ENCODE measurements around the gene DIDO1.
"Not testable (repeated sequence)": the region's sequence is repeated elsewhere in the genome, so short reads cannot be mapped to it uniquely, and the experiment has no call there.

Gene DIDO1

GRCh38 chr20:62962221-62962879, 36.0 kb upstream of the DIDO1 start:
- DNase-seq: no peak

DNA sequence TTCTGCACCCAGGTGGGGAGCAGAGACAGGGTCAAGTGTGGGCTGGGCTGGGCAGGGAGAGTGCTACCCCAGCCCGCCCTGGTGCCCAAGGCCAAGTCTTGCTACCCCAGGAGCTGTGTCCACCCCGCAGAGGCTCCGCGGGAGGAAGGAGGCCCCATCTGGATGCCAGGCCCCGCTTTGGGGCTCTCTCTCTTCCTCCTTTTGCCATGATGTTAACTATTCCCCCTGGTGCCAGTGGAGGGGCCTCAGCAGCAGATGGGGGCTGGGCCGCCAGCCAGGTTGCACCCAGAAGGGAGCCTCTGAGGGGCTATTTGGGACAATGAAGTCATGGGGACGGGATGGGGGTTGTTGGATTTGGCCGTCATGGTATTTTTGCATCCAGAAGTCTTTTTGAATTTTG, 35.5 kb upstream of the DIDO1 start:
- no peak for DNase-seq

DNA sequence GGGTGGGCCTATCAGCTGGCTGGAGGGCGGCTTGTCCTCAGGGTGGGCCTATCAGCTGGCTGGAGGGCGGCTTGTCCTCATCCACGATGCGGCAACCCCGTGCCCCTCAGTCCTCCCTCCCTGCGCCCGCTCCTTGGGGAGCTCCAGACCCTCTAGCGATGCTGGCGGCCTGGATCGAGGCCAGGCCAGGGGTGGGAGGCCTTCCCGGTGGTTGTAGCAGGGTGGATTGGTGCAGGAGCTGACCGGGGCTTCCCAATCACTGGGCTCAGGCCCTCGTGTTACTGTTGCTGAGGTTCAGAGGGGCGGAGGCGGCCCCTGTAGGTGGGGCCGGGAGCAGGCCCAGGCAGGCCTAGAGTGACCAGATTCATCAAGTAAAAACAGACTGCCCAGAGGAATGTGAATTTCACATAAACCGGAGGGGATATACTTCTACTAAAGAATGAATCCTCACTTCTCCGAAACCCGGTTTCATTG, 35.0 kb upstream of the DIDO1 start:
- DNase-seq: no peak

DNA sequence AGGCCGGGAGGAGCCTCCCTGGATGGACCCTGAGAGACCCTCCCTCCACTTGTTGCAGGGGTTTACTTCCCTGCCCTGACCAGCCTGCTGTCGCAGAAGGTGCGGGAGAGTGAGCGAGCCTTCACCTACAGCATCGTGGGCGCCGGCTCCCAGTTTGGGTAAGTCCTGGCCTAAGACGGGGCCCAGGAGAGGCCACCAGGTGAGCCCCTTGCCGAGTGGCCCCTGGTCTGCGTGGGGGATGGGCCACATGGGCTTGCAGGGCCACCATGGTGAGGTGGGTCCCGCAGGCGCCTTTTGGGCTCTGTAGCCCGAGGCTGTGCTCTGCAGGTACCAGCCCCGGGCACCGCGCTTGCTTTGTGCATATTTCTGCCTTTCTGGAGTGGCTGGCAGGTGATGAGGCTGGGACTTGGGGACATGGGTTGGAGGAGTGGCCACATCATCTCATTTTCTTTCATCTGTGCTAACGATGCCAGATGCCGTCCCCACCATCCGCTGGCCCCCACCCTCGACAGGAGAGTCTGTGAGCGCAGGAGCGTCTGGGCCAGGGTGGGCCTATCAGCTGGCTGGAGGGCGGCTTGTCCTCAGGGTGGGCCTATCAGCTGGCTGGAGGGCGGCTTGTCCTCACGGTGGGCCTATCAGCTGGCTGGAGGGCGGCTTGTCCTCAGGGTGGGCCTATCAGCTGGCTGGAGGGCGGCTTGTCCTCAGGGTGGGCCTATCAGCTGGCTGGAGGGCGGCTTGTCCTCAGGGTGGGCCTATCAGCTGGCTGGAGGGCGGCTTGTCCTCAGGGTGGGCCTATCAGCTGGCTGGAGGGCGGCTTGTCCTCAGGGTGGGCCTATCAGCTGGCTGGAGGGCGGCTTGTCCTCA, 34.4 kb upstream of the DIDO1 start:
- DNase-seq: not testable (repeated sequence)

GRCh38 chr20:62959998-62960436, 33.7 kb upstream of the DIDO1 start:
- DNase-seq: no peak

DNA sequence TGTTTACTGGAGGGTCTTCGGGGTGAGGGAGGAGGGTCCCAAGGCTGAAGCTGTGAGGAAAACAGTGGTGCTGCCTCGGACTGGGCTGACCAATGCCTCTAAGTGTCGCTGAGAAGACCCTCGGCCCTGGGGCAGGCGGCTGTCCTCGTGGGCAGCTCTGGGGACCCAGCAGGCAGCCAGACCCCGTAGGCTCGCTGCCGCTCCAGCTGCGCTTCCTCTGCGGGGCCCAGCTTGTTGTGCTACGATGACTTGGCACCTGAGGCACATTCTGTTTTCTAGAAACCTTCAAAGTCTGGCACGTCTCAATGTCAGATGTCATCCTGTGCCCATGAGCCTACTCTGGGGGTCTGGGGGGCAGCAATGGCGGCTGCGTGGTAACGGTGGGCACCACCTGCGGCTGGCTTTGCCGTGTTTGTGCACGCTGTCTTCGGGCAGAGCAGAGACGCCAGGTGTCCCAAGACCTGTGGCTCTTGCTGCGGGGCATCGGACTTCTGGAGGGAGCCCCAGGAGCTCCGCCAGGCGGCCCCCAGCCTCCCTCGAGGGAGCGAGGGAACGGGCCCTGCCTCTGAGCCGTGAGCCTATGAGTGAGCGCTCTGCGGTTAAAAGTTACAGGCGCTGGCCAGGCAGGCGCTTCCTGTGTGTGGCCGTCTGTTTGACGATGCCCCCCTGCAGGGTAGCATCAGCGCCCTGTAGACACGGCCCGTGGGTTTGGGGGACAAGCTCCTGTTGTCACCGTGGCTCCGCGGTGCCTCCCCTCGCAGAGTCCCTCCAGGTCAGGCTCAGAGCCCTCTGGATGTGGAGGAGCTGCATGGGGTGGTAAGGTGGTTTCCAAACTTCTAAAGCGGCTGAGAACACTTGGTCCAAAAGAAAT, 33.0 kb upstream of the DIDO1 start:
- no peak for DNase-seq

DNA sequence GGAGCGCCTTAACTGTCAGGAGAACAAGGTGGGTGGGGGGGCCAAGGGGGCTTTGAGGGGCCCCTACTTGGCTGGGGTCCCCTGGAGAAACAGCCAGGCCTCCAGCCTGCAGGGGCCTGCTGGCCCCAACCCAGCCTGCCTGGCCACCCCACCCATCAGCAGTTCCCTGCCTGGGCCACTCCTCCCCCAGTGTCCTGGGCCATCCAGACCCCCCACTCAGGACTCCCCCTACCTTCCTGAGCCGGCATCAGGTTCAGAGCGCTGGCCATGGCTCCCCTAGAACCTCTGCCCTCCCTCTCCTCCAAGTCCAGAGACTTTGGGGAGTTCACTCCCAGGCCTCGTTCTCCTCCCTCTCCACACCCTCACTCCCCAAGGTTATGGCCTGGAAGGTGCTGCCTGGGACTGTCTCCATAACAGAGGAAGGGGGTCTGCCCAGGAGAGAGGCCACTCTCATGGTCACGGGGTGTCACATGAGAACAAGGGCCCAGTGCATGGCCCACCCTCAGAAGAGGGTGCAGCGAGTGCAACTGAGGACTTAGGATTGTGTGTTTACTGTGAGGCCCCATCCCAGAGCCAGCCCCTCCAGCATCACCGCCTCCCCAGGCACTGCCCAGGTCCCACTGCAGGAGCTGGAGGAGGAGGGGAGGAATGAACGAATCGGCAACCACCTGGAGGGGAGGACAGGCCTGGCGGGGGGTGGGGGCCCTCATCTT, 32.2 kb upstream of the DIDO1 start:
- no peak for DNase-seq

- no peak for DNase-seq
These were observed 31.1 kb upstream of the DIDO1 start for GRCh38 chr20:62957136-62958117.

GRCh38 chr20:62956387-62957135, 30.3 kb upstream of the DIDO1 start:
- no peak for DNase-seq

DNA sequence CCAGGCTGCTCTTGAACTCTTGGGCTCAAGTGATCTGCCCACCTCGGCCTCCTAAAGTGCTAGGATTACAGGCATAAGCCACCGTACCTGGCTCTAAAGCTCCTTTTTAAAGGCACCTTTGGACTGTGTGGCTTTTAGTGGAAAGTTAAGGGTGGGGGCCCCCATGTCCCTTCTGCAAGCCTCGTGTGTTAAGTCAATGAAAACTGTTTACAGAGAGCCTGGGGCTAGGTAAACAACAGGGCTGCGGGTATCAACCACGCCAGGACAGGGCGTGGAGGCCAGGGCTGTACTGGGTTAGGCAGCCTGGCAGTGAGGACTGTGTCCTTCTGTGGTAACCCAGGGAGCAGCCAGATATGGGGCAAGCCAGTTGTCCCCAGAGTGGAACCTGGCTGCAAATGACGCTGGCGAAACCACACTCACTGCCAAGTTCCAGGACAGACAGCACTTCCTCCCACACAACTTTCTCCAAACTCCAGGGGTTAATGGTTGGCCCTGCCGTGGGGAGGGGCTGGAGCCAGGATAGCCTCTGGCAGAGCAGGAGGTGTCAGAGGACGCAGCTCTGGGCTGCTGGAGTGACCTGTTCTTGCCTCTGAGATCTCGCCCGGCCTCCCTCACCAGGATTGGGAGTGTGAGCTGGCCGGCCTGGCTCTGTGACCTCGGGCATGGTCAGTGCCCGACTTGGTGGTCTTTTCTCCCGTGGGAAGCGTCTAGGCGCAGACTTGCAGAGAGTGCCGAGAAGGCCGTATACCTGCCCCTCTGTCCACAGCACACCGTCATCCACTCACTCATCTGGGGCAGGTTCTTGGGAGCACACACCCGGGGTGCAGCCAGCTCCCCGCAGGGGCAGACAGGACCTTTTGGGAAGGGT, 29.4 kb upstream of the DIDO1 start:
- DNase-seq: no peak

DNA sequence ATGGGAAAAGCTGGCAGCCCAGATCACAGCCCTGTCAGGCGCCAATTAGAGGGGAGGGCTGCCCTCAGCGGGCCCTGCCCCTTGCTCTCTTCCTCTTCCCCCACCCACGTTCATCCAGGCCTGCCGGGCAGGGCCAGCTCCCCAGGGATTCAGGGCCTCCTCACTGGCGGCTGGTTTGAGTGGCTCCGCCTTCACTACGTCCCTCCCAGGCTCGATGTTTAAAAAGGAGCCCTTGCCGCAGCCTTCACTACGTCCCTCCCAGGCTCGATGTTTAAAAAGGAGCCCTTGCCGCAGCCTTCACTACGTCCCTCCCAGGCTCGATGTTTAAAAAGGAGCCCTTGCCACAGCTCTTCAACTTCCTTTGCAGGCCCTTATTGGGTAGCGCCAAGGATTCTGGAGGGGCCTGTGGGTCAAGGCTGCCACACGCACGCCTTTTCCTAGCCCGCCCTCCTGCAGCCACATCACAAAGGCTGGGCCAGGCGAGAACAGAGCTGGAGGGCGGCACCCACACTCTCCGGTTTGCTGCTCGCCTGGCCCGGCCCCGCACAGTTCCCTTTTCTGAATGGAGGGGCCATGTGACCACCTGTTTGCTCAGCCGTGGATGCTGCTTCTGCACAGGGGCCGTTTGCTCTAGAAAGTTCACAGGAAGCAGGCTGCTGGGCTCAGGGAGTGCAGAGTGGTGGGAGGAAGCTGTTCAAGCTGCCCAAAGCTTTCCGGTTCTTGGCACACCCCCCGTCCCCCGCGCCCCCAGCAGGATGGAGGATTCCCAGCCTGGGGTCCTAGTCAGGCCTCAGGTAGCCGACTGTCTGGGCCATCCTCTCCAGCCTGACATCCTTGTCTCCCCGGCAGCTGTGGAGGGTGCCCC, 27.8 kb upstream of the DIDO1 start:
- peak; percentile 85 for DNase-seq

DNA sequence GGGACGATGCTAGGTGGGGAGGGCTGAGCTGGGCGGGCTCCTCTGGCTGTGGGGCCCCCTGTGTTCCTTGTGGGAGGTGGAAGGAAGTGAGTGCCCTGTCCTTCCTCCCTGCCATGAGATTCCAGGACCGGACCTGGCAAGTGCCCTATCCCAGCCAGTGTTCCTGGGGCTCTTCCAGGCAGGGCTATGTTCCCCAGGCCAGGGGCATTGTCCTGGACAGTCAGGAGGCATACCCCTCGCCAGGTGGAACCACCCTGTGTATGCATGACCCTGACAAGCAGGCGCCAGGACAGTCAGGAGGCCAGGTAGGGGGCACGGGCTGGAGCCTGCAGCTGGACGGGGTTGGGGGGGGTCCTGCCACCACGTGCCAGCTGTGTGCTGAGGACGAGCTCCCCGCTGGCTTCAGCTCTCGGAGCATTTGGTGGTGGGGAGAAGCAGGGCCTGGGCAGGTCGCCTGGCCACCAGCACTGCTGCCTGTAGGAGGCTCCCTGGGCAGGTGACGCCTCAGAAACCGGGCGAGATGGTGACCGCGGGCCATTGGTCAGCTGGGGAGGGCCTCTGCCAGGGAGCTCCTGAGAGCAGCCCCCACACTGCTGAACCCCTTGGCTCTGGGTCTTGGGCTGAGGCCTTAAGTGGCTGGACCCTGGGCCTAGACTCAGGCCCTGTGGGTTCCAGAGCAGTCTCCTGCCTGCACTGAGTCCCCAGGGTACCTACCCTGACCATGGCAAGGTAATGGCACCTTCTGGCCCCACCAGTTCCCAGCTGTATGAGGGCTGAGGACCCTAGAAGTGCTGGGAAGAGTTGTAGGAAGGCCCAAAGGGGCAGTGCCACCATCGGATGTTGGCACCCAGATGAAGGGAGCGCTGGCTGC, 26.9 kb upstream of the DIDO1 start:
- DNase-seq: no peak

DNA sequence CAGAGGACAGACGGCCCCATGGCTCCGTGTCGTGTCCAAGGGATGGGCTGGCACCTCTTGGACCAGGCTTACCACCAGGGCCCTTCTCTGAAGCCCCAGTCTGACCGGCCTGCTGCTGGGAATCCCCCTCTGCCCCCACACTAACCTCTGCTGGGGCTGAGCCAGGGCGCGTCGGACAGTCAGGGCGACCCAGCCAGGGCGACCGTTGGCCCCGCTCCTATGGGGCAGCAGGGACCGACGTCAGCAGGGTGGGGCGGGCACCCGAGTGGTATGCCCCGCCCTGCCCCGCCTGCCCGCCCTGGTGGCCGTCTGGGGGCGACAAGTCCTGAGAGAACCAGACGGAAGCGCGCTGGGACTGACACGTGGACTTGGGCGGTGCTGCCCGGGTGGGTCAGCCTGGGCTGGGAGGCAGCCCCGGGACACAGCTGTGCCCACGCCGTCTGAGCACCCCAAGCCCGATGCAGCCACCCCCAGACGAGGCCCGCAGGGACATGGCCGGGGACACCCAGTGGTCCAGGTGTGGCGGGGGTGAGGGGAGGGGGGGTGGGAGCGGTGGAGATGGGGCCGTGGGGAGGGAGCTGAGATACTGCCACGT, 26.2 kb upstream of the DIDO1 start, which contains the start of gene SLC17A9:
SLC17A9 (plus strand) TSS at position 337 of the 595 bp plus-strand sequence; CDS start at position 459, 122 bp downstream.
- no peak for DNase-seq

GRCh38 chr20:62951896-62952372, 25.6 kb upstream of the DIDO1 start:
- no peak for DNase-seq

DNA sequence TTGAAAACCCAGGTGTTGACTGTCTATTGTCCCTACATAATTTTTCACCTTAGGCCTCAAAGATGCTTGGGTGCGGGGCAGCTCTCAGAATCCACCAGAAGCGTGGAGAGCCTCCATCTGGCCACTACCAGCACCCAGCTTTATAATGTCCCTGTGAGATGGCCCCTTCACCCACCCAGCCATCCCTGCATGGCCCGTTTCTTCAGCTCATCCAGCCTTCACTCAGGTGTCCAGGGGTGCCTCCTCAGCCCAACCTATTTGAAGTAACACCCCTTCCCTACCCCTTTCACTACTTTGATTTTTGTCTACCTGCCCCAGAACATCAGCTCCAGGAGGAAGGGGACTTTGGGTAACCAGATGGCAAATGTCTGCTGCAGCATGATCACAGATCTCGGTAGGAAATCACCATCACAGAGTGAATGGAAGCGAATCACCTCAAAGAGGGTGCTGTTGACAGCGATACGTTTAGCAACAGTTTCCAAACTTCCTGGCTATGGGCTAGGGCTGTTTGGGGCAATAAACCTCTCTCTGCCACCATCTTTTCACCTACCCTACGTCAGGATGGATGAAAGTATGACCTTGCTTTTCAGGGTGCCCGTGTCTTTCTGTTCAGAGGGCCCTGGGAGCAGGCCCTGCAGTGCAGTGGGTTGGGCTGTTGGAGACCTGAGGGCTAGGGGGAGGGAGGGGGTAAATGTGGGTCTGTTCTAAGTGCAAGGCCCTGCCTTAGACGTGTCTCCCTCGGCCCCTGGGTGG, 25.0 kb upstream of the DIDO1 start:
- DNase-seq: no peak

DNA sequence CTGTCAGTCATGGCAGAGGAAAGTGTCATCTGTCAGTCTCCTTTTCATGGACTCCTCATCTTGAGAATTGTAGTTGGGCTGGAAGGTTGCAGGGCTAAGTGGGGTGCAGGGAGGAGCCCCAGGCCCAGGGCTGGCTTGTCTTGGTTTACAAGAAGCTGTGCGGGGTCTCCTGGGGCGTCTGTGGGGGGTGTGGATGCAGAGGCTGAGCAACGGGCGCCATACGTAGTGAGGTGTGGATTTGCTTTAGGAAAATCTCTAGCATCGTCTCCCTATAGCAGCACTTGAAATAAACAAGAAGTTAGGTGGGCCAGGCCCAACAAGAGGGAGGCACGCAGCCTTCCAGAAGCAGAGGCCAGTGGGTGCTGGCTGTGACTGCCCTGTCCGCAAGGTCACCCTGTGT, 24.4 kb upstream of the DIDO1 start:
- DNase-seq: no peak
